Activated CD4-positive, alpha-beta memory T cell treated with anti-CD3 and anti-CD28 coated beads for 36 hours (primary cell): ENCODE results near the gene ZNF358. TPM values are rescaled to one million over a fixed set of nuclear protein-coding genes. Genes with fewer than 3 reads are reported as not detected.

Experiments
- CTCF ChIA-PET: fragments of 350-600 bp; sonication (Branson Sonifier 250); formaldehyde crosslinking; loops from one replicate; lab custom pipeline; 2021; ENCODE audit warnings: antibody characterized with exemption, inconsistent platforms; lab: Charles Lee
- POLR2A ChIA-PET: fragments of 350-600 bp; sonication (Branson Sonifier 250); formaldehyde crosslinking; loops from one replicate; lab custom pipeline; 2021; ENCODE audit warnings: antibody characterized with exemption; lab: Charles Lee
- DNase-seq: peaks from one replicate; pipeline ENCODE4 v3.0.0-alpha.2; 2020
- H3K27ac Mint-ChIP-seq: one replicate; pipeline ENCODE4 v1.8.0; 2021; ENCODE audit warnings: mixed read lengths
- H3K27me3 Mint-ChIP-seq: one replicate; pipeline ENCODE4 v1.8.0; 2021; ENCODE audit warnings: mixed read lengths
- H3K36me3 Mint-ChIP-seq: one replicate; pipeline ENCODE4 v1.8.0; 2021; ENCODE audit warnings: mixed read lengths
- H3K4me1 Mint-ChIP-seq: one replicate; pipeline ENCODE4 v1.8.0; 2021; ENCODE audit warnings: low read depth, mixed read lengths
- H3K4me3 Mint-ChIP-seq: one replicate; pipeline ENCODE4 v1.8.0; 2021; ENCODE audit warnings: mild to moderate bottlenecking, mixed read lengths
- H3K9me3 Mint-ChIP-seq: one replicate; pipeline ENCODE4 v1.8.0; 2021; ENCODE audit warnings: mixed read lengths
- intact Hi-C: fragments of 100-400 bp; cut with micrococcal nuclease; formaldehyde crosslinking; loops from one replicate; pipeline ENCODE4 v1.15.1; 2023
- total RNA-seq, 2 experiments: library from RNA; stranded (reverse); gene quantifications; one replicate each; pipeline ENCODE4 v1.2.3, GENCODE V29; 2021

ZNF358 gene
- total RNA-seq, 2 experiments from 2014 or later: 4.6 to 6.0 TPM

GRCh38 chr19:7559102-7559501 is 43.2 kb downstream of the ZNF358 start:
- peaks cover 3% of the 10 kb centered on the region for H3K9me3 Mint-ChIP-seq
- intact Hi-C loops: no loop called here
- ChIA-PET CTCF (interaction anchor here (2.3 kb wide), 1 partner anchor 9 kb away, joined by 14 read pairs; no protein-coding TSS in a partner anchor), POLR2A (interaction anchor here (0.6 kb wide), 1 partner anchor 211 kb away, joined by 4 read pairs; no protein-coding TSS in a partner anchor)
- no peak overlapping the region for H3K27ac Mint-ChIP-seq
- H3K36me3 Mint-ChIP-seq: peaks cover 32% of the 10 kb centered on the region
- no peaks in the 10 kb centered on the region for H3K4me1 Mint-ChIP-seq
- no peak for DNase-seq
- no peaks in the 10 kb centered on the region for H3K27me3 Mint-ChIP-seq
- no peak overlapping the region for H3K4me3 Mint-ChIP-seq

- Mint-ChIP-seq H3K27me3 (no peaks in the 10 kb centered on the region), H3K27ac (no peak overlapping the region), H3K4me1 (no peaks in the 10 kb centered on the region), H3K36me3 (peaks cover 28% of the 10 kb centered on the region), H3K9me3 (peaks cover 3% of the 10 kb centered on the region), H3K4me3 (no peak overlapping the region)
- no peak for DNase-seq
- ChIA-PET POLR2A (interaction anchor here (0.9 kb wide), 1 partner anchor 8 kb away, joined by 3 read pairs; no protein-coding TSS in a partner anchor), CTCF (interaction anchor here (1.1 to 2.3 kb wide), 2 partner anchors 8 to 63 kb away, joined by 3 to 14 read pairs; a partner anchor contains a TSS)
- intact Hi-C loops: no loop called here
These were observed 44.4 kb downstream of the ZNF358 start for GRCh38 chr19:7560255-7560654.

DNA sequence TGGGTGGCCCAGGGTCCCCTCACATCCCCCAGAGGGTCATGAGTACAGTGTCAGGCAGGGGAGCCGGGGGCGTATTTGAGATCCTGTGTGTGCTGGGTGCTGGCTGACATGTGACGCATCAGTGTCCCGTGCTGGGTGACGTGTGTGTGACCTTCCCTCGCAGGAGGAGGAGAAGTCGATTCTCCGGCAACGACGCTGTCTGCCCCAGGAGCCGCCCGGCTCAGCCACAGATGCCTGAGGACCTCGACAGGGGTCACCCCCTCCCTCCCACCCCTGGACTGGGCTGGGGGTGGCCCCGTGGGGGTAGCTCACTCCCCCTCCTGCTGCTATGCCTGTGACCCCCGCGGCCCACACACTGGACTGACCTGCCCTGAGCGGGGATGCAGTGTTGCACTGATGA is 45.4 kb downstream of the ZNF358 start:
- H3K9me3 Mint-ChIP-seq: peaks cover 3% of the 10 kb centered on the region
- CTCF ChIA-PET: no interaction called here
- no peak overlapping the region for H3K4me3 Mint-ChIP-seq
- POLR2A ChIA-PET: no interaction called here
- no peaks in the 10 kb centered on the region for H3K27me3 Mint-ChIP-seq
- DNase-seq: no peak
- H3K4me1 Mint-ChIP-seq: no peaks in the 10 kb centered on the region
- peaks cover 26% of the 10 kb centered on the region for H3K36me3 Mint-ChIP-seq
- intact Hi-C loops: no loop called here
- no peak overlapping the region for H3K27ac Mint-ChIP-seq

GRCh38 chr19:7562646-7563393 is 46.9 kb downstream of the ZNF358 start:
- CTCF ChIA-PET: no interaction called here
- Mint-ChIP-seq H3K4me1 (no peaks in the 10 kb centered on the region), H3K36me3 (peaks cover 18% of the 10 kb centered on the region), H3K4me3 (no peak overlapping the region), H3K27me3 (no peaks in the 10 kb centered on the region), H3K27ac (no peak overlapping the region), H3K9me3 (peaks cover 3% of the 10 kb centered on the region)
- POLR2A ChIA-PET: no interaction called here
- intact Hi-C loops: no loop called here
- DNase-seq: no peak

GRCh38 chr19:7564866-7565265 is 49.0 kb downstream of the ZNF358 start:
- CTCF ChIA-PET: interaction anchor here (4.6 to 5.2 kb wide), 2 partner anchors 116 to 236 kb away, joined by 52 to 64 read pairs; partner anchors contain the start of gene TRAPPC5
- Mint-ChIP-seq H3K36me3 (peaks cover 6% of the 10 kb centered on the region), H3K27me3 (no peaks in the 10 kb centered on the region), H3K27ac (no peak overlapping the region), H3K4me1 (no peaks in the 10 kb centered on the region), H3K9me3 (peaks cover 3% of the 10 kb centered on the region), H3K4me3 (no peak overlapping the region)
- DNase-seq: no peak
- intact Hi-C loops: no loop called here
- POLR2A ChIA-PET: no interaction called here

DNA sequence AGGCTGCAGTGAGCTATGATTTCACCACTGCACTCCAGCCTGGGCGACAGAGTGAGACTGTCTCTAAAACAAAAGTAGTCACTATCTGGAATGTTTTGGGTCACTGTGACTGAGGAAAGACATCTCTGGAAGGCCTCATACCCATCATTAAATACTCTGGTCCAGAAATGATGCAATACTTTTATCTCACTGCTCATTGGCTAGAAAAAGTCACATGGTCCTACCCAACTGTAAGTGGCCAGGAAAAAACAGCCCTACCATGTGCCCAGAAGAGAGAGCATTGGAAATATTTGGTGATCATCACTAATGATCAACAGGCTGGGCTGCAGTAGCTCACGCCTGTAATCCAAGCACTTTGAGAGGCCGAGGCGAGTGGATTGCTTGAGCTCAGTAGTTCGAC is 49.4 kb downstream of the ZNF358 start:
- Mint-ChIP-seq H3K4me1 (no peaks in the 10 kb centered on the region), H3K36me3 (peaks cover 3% of the 10 kb centered on the region), H3K27me3 (no peaks in the 10 kb centered on the region), H3K9me3 (peaks cover under 1% of the 10 kb centered on the region), H3K4me3 (no peak overlapping the region), H3K27ac (no peak overlapping the region)
- intact Hi-C loops: no loop called here
- CTCF ChIA-PET: interaction anchor here (4.6 to 5.2 kb wide), 2 partner anchors 115 to 235 kb away, joined by 52 to 64 read pairs; partner anchors contain the start of gene TRAPPC5
- POLR2A ChIA-PET: no interaction called here
- DNase-seq: no peak

Other genes with a start within 250 kb of the ZNF358 start
- 1 to 10 TPM; 2.9 to 3.3 TPM for gene INSR, start 221.7 kb upstream of the ZNF358 start, total RNA-seq
- 10 to 100 TPM; 36.9 to 37.1 TPM for gene ARHGEF18, start 167.2 kb upstream of the ZNF358 start, total RNA-seq
- 1 to 10 TPM; 2.1 to 2.2 TPM for gene PEX11G, start 27.1 kb upstream of the ZNF358 start, total RNA-seq
- gene MCOLN1, start 6.5 kb downstream of the ZNF358 start, total RNA-seq: 1 to 10 TPM; 7.4 to 9.5 TPM
- 100 to 1,000 TPM; 106 to 121 TPM for gene PNPLA6, start 19.6 kb downstream of the ZNF358 start, total RNA-seq
- under 1 TPM; 0.17 to 0.31 TPM for gene CAMSAP3, start 79.8 kb downstream of the ZNF358 start, total RNA-seq
- gene XAB2, start 113.4 kb downstream of the ZNF358 start, total RNA-seq: 10 to 100 TPM; 50.0 to 52.4 TPM
- 100 to 1,000 TPM; 106 to 114 TPM for gene PET100, start 113.7 kb downstream of the ZNF358 start, total RNA-seq
- under 1 TPM; 0.41 to 0.62 TPM for gene PCP2, start 117.6 kb downstream of the ZNF358 start, total RNA-seq
- 100 to 1,000 TPM; 109 to 111 TPM for gene STXBP2, start 121.0 kb downstream of the ZNF358 start, total RNA-seq
- not detected for gene RETN, start 152.9 kb downstream of the ZNF358 start, total RNA-seq
- gene MCEMP1, start 161.0 kb downstream of the ZNF358 start, total RNA-seq: not detected
- gene TRAPPC5, start 164.7 kb downstream of the ZNF358 start, total RNA-seq: 10 to 100 TPM; 77.5 to 88.2 TPM
- 1 to 10 TPM; 3.5 to 4.1 TPM for gene FCER2, start 186.0 kb downstream of the ZNF358 start, total RNA-seq
- not detected for gene CLEC4G, start 216.0 kb downstream of the ZNF358 start, total RNA-seq
- gene CD209, start 231.4 kb downstream of the ZNF358 start, total RNA-seq: not detected
- gene CLEC4M, start 247.1 kb downstream of the ZNF358 start, total RNA-seq: not detected